ENCODE data around the gene MTMR11. TPM values are rescaled to one million over a fixed set of nuclear protein-coding genes. Genes with fewer than 3 reads are reported as not detected.
A peak's percentile ranks its signal among the peaks of the same experiment; 100 is the strongest.

The MTMR11 gene
- total and polyA plus RNA-seq, 2 of the 13 experiments (the other 11 are each of a cell fraction or from before 2014, with no cell fraction given): 0.49 to 2.8 TPM

DNA sequence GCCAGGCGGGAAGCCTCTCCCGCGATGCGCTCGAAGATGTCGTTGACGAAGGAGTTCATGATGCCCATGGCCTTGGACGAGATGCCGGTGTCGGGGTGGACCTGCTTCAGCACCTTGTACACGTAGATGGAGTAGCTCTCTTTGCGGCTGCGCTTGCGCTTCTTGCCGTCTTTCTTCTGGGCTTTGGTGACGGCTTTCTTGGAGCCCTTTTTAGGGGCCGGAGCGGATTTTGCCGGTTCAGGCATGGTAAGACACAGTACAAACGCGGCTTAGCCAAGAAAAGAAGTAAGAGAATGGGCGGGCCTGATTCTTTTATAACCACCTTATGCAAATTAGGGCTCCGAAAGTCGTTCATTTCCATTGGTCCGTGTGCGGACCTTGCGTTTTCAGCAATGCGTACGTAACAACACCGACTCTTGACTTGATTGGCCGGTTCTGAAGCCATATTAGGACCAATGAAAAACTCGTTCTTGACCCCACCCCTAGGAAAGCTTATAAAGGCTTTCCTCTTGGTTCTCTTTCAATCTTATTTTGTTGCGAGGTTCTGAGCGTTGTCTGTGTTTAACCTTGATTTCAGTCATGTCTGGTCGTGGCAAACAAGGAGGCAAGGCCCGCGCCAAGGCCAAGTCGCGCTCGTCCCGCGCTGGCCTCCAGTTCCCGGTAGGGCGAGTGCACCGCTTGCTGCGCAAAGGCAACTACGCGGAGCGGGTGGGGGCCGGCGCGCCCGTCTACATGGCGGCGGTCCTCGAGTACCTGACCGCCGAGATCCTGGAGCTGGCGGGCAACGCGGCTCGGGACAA lies 50.1 kb downstream of the MTMR11 start (continued):
- TF ChIP-seq, protein P1, sequence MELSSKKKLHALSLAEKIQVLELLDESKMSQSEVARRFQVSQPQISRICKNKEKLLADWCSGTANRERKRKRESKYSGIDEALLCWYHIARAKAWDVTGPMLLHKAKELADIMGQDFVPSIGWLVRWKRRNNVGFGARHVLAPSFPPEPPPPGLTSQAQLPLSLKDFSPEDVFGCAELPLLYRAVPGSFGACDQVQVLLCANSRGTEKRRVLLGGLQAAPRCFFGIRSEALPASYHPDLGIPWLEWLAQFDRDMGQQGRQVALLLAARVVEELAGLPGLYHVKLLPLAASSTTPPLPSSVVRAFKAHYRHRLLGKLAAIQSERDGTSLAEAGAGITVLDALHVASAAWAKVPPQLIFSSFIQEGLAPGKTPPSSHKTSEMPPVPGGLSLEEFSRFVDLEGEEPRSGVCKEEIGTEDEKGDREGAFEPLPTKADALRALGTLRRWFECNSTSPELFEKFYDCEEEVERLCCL (CRISPR knock-in tag; IDR thresholded peaks at IDR 0.05; ENCODE audit: borderline replicate concordance): no peak
- TF ChIP-seq, protein P2, sequence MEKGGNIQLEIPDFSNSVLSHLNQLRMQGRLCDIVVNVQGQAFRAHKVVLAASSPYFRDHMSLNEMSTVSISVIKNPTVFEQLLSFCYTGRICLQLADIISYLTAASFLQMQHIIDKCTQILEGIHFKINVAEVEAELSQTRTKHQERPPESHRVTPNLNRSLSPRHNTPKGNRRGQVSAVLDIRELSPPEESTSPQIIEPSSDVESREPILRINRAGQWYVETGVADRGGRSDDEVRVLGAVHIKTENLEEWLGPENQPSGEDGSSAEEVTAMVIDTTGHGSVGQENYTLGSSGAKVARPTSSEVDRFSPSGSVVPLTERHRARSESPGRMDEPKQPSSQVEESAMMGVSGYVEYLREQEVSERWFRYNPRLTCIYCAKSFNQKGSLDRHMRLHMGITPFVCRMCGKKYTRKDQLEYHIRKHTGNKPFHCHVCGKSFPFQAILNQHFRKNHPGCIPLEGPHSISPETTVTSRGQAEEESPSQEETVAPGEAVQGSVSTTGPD (CRISPR knock-in tag; IDR thresholded peaks at IDR 0.05): no peak
- TF ChIP-seq, protein P3, sequence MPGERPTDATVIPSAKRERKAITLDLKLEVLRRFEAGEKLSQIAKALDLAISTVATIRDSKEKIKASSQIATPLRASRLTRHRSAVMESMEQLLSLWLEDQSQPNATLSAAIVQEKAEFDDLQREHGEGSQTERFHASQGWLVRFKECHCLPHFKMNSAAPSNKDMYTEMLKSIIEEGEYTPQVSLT (CRISPR knock-in tag; IDR thresholded peaks at IDR 0.05; ENCODE audit: borderline replicate concordance, low read depth): no peak
- no peak for TF ChIP-seq ZNF839 (CRISPR knock-in tag; IDR thresholded peaks at IDR 0.05; ENCODE audit: borderline replicate concordance)
- TF ChIP-seq, protein P4, sequence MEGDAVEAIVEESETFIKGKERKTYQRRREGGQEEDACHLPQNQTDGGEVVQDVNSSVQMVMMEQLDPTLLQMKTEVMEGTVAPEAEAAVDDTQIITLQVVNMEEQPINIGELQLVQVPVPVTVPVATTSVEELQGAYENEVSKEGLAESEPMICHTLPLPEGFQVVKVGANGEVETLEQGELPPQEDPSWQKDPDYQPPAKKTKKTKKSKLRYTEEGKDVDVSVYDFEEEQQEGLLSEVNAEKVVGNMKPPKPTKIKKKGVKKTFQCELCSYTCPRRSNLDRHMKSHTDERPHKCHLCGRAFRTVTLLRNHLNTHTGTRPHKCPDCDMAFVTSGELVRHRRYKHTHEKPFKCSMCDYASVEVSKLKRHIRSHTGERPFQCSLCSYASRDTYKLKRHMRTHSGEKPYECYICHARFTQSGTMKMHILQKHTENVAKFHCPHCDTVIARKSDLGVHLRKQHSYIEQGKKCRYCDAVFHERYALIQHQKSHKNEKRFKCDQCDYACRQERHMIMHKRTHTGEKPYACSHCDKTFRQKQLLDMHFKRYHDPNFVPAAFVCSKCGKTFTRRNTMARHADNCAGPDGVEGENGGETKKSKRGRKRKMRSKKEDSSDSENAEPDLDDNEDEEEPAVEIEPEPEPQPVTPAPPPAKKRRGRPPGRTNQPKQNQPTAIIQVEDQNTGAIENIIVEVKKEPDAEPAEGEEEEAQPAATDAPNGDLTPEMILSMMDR (CRISPR knock-in tag; IDR thresholded peaks at IDR 0.05): no peak
- no peak; the same call in 1 of the 2 replicates for TF ChIP-seq CHD2 (IDR thresholded peaks at IDR 0.05; ENCODE audit: low read depth, low read length)
- no peak for TF ChIP-seq NFATC3 (CRISPR knock-in tag; IDR thresholded peaks at IDR 0.05)
- TF ChIP-seq, protein P5, sequence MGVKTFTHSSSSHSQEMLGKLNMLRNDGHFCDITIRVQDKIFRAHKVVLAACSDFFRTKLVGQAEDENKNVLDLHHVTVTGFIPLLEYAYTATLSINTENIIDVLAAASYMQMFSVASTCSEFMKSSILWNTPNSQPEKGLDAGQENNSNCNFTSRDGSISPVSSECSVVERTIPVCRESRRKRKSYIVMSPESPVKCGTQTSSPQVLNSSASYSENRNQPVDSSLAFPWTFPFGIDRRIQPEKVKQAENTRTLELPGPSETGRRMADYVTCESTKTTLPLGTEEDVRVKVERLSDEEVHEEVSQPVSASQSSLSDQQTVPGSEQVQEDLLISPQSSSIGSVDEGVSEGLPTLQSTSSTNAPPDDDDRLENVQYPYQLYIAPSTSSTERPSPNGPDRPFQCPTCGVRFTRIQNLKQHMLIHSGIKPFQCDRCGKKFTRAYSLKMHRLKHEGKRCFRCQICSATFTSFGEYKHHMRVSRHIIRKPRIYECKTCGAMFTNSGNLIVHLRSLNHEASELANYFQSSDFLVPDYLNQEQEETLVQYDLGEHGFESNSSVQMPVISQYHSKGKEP (CRISPR knock-in tag; IDR thresholded peaks at IDR 0.05): 0 out of 2 replicates have a peak, but pooled peaks have one; percentile 41
- TF ChIP-seq, protein P6, sequence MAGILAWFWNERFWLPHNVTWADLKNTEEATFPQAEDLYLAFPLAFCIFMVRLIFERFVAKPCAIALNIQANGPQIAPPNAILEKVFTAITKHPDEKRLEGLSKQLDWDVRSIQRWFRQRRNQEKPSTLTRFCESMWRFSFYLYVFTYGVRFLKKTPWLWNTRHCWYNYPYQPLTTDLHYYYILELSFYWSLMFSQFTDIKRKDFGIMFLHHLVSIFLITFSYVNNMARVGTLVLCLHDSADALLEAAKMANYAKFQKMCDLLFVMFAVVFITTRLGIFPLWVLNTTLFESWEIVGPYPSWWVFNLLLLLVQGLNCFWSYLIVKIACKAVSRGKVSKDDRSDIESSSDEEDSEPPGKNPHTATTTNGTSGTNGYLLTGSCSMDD (CRISPR knock-in tag; IDR thresholded peaks at IDR 0.05): no peak
- TF ChIP-seq ZBTB7B (CRISPR knock-in tag; IDR thresholded peaks at IDR 0.05): peak; percentile 69; the same call in 1 of the 2 replicates
- TF ChIP-seq, protein P7, sequence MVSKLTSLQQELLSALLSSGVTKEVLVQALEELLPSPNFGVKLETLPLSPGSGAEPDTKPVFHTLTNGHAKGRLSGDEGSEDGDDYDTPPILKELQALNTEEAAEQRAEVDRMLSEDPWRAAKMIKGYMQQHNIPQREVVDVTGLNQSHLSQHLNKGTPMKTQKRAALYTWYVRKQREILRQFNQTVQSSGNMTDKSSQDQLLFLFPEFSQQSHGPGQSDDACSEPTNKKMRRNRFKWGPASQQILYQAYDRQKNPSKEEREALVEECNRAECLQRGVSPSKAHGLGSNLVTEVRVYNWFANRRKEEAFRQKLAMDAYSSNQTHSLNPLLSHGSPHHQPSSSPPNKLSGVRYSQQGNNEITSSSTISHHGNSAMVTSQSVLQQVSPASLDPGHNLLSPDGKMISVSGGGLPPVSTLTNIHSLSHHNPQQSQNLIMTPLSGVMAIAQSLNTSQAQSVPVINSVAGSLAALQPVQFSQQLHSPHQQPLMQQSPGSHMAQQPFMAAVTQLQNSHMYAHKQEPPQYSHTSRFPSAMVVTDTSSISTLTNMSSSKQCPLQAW (CRISPR knock-in tag; IDR thresholded peaks at IDR 0.05): no peak; the same call in 1 of the 2 replicates
- TF ChIP-seq ZFP41 (CRISPR knock-in tag; IDR thresholded peaks at IDR 0.05; ENCODE audit: borderline replicate concordance): no peak
- TF ChIP-seq, protein P8, sequence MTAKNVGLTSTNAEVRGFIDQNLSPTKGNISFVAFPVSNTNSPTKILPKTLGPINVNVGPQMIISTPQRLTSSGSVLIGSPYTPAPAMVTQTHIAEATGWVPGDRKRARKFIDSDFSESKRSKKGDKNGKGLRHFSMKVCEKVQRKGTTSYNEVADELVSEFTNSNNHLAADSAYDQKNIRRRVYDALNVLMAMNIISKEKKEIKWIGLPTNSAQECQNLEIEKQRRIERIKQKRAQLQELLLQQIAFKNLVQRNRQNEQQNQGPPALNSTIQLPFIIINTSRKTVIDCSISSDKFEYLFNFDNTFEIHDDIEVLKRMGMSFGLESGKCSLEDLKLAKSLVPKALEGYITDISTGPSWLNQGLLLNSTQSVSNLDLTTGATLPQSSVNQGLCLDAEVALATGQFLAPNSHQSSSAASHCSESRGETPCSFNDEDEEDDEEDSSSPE (CRISPR knock-in tag; IDR thresholded peaks at IDR 0.05): no peak; the same call in 1 of the 2 replicates
